ENCODE measurements around the gene PHB1. TPM values are rescaled to one million over a fixed set of nuclear protein-coding genes. Genes with fewer than 3 reads are reported as not detected.
"Not testable (repeated sequence)": the region's sequence is repeated elsewhere in the genome, so short reads cannot be mapped to it uniquely, and the experiment has no call there.

The PHB1 gene
- total RNA-seq, 1 donor from 2014 or later, result 157 TPM

DNA sequence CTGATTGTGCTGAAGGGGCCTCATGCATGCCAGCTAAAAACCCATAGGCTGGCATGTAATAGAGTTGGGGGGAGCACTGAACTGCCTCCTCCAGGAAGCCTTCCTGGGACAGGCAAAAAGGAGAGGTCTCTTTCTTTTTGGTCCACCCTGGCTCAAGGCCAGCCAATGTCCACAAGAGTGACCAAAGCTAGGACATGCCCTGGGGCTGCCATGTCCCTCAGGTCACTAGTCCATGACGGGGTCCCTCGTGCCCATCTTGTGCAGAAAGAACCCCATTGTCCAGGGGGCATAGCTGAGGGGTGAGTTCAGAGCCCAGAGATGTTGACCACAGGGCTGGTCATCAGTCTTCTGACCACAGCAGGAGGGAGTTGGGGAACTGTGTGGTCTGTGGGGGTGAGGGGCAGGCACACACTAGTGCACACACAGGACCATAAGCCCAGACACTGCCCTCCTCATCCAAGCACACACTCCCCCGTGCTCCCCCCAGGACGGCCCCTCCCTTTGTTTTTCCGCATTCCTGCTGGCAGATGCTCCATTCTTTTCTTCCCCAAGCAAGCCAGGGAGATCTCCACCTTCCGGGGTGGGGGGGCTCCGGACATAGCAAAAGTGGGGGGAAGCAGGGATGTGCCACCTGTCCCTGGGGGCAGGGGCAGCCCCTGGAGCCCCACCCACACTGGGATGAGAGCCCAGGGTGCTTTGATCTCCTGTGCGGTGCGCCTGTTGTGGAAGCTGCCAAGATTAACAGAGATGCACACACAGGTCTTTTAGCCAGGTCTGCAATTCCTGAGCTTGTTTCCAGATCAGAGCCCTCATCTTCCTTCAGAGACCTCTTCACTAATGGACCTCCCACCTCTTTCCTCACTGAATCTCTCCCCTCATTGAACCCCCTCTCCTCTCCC lies 25.2 kb upstream of the PHB1 start:
- no peak for DNase-seq (ENCODE audit: low read depth in 2 of 2)

DNA sequence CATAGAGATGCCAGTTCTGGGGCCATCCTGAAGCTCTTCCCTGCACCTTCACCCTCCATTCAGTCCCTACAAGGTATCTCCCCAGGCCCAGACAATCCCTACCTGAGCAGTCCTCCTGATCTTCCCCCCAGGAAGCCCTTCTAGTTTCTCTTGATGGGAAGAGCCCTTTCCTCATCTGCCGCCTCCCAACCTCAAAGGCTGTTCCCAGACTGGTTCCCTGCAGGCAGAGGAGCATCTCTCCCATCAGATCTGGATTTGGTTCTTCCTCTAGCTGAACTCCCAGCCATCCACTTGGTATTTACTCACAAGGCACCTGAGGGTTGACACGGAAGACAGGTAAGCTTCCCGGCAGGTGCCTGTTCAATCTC lies 24.6 kb upstream of the PHB1 start:
- no peak for DNase-seq (ENCODE audit: low read depth in 2 of 2)

DNA sequence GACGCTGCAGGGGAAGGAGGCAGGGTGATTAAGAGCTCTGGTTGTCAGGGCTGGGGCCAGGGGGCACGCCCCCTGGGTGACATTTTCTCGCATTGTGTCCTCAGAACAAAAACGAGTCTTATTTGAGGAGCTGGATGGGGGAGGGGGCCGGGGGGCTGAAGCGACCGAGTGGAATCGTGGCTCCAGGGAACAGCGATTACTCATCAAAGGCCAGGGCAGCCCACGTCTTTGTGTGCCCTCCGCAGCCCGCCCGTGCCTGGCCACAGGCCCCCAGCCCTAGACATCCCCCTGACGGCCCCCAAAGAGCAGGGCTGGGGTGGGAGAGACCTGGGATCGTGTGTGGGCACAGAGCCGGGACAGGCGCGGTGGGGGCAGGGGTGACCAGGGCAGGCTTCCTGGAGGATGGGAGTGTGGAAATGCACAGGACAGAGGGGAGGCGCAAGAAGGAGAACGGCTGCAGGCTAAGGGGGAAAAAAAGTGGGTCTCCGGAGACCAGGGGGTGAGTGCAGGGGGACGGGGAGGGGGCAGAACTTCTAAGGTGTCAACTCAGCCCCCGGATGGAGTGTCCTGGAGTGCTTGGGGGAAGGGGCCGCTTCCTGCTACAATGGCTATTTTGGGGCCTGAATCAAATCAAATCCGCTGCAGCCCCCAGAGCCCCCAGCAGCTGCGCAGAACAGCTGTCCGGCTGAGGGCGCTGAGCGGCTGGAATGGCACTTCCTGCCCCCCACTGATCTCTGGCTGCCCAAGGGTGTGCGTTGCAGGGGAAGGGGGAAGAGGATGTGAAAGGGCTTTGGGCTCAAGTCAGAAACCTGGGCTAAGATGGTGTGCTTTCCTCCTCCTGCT lies 24.0 kb upstream of the PHB1 start:
- no peak for DNase-seq (ENCODE audit: low read depth in 2 of 2)

DNA sequence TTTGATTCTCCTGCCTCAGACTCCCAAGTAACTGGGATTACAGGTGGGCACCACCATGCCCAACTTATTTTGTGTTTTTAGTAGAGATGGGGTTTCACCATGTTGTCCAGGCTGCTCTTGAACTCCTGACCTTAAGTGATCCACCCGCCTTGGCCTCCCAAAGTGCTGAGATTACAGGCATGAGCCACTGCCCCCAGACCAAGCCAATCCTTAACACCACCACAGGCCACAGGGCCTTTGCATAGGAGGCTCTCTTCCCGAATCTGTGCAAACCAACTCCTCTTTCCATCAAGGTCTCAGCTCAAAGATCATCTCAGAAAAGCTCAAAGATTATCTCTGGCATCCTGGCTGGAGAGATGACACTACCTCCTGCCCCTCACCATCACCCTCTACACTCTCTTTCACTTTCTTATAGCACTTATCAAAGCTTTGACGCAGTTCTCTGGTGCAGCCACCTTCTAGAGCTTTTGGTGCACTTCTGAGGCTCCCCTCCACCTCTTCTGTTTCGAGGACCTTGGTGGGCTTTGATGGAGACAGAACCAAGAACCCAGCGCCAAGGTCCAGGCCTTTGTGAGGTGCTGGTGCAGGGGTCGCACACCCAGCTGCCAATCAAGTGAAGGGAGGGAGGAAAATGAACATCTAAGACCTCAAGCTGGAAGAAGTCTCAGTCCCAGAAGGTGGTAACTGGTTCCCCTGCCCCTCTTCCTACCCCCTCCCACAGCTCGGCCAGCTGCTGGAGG lies 23.2 kb upstream of the PHB1 start:
- no peak for DNase-seq (ENCODE audit: low read depth in 2 of 2)

DNA sequence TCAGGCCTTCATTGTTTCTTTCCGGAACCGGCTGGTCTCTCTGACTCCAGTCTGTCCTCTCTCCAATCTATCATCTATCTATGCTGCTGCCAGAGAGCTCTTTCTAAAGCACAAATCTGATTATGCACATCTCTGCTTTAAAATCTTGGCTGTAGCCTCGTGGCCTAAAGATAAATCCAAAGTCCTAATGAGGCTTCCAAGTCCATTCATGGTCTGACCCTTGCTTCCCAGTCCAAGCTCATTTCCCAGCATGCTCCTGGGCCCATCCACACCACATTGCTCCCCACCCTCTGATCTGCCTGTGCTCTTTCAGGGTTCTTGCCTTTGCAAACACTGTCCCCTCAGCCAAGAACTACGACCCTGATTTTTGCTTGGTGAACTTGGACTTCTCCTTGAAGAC lies 21.5 kb upstream of the PHB1 start:
- no peak for DNase-seq (ENCODE audit: low read depth in 2 of 2)

DNA sequence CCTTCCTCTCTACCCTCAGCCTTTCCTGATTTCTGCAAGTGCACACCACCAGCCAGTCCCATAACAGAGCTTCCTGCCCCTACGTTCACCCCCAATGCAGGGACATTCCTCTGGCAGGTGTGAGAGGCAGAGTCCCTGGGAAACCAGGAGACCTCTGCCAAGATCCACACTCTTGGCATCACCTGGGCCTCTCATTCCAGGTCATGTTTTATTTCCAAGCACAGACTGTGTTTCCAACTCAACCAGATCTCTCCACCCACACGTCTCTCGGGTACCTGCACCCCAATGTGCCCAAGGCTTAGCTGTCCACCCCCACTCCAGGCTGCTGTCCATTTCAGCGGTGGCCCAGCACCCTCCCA lies 21.0 kb upstream of the PHB1 start:
- DNase-seq (ENCODE audit: low read depth in 2 of 2), result no peak

DNA sequence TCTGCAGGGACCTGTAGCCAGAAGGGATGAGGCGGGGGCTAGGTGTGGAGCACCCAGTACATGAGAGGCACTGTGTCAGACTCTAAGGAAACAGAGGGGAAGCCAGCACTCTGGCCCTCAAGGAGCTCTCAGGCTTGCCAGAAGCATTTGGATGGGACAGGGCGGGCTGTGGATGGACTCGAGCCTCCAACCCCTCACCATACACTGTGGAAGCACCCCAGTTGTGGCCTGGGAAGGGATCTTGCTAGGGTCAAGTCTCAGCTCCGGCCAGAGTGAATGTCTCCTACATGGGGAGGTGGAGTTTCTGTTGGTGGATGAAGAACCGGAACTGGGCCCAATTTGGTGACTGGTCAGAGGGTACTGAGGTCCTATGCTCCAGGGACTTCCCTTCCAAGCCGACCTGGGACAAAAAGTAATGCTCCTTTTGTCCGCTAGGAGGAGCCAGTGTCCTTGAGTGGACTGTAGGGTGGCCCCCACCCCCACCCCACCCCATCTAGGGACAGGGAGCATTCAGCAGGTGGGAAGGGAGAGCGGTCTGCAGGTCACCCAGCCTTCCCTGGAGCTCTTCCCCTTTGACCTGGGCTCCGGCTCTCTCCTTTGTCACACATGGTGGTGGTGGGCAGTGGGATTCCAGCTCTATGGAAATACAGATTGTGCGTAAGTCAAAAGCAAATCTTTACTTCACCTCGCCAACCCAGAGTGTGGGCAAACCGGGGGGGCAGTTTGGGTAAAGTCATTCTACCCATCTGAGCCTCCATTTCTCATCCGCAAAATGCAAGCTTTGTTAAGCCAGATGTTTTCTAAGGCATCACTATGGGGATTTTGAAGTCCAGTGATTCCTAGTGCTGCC lies 20.4 kb upstream of the PHB1 start:
- DNase-seq (ENCODE audit: low read depth in 2 of 2), result peak; percentile 14 to 53

DNA sequence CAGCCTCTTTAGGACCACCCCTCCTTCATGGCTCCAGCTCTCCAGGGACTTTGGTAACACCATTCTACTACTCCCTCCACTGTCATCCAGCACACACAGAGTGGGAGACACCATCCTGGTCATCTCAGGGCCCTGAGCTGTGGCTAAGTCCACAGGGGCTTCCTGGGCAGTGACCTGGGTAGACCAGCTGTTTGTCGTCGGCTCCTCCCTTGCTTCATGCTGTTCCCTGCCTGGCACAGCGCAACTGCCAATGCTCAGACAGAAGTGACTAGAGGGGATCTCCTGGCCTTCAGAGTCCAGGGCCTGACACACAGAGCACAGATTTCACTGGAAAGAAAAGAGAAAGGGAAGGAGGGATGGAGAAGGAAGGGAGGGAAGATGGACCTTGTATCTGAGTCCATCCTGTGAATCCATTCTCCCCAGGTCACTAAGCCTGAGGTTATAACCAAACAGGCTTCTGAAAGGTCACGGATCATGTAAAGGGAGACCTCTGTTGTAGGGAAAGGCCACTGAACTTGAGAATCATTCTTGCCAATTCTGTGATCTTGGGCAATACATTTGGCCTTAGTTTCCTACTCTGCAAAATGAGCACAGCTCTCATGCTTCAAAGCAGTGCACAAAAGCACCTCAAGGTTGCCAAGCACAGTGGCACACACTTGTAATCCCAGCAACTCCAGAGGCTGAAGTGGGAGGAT lies 18.5 kb upstream of the PHB1 start:
- DNase-seq (ENCODE audit: low read depth in 2 of 2), result no peak

DNA sequence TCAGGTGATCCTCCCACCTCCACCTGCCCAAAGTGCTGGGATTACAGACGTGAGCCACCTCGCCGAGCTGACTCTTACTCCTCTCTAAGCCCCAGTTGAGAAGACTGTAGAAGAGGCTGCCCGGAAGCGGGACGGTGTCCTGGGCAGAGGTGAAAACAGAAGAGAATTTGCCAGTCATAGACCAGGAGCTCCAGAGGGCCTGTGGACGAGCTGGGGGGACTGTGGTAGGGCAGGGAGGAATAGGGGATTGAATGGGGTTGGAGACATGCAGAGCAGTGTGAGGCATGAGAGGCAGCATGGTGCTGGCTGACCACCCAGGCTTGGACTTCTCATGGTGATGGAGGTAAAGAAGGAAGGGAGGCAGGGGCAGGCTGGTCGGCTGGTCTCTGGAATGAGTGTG lies 17.1 kb upstream of the PHB1 start:
- DNase-seq (ENCODE audit: low read depth in 2 of 2), result no peak

DNA sequence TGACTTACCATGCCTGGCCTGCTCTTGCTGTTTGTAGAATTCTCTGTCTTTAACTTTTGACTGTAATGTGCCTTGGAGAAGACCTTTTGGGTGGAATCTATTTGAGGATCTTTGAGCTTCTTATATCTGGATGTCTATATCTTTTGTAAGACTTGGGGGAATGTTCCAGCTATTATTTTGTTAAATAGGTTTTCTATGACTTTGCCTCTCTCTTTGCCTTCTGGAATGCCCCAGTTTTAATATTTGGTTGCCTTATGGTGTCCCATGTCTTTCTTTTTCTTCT lies 10.3 kb upstream of the PHB1 start:
- no peak for DNase-seq (ENCODE audit: low read depth in 2 of 2)

DNA sequence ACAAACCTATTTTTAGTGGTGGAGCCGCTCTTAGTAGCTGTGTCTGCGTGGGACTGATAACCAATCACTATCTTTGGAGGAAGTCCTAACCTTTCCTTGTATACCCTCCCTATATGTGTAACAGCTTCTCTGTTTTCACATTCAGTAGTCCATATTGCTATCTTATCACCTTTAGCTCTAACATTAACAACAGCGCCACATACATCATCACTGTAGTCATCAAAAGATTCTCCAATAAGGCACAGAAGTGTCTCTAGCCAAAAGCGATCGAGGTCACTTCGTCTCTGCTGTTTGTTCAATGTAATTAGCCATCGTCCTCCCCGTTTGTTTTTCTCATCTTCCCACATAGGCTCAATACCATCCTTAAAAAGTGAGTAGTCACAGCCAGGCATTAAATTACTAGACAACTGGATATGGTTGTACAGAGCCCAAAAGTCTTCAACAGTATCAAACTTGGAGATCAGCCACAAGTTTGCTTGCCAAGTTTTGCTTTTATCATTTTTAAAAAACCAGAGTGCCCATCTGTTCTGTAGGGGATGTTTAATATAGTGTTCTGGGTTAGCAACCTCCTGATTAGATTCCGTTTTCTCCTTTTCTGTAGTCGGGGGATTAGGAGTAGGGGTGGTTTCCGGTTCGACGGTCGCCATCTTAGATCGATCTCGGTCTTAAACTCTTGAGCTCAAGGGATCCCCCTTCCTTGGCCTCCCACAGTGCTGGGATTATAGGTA lies 9.8 kb upstream of the PHB1 start:
- DNase-seq (ENCODE audit: low read depth in 2 of 2), result not testable (repeated sequence)

DNA sequence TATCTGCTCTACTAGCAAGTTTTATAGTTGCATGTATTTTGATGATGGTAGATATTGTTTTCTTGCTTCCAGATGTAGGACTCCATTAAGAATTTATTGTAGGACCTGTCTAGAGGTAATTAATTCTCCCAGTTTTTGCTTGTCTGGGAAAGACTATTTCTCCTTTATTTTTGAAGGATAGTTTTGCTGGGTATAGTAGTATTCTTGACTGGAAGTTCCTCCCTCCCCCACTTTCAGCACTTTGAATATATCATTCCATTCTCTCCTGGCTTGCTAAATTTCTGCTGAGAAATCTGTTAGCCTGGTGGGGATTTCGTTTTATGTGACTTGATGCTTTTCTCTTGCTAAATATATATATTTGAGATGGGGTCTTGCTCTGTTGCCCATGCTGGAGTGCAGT lies 8.0 kb upstream of the PHB1 start:
- no peak for DNase-seq (ENCODE audit: low read depth in 2 of 2)

DNA sequence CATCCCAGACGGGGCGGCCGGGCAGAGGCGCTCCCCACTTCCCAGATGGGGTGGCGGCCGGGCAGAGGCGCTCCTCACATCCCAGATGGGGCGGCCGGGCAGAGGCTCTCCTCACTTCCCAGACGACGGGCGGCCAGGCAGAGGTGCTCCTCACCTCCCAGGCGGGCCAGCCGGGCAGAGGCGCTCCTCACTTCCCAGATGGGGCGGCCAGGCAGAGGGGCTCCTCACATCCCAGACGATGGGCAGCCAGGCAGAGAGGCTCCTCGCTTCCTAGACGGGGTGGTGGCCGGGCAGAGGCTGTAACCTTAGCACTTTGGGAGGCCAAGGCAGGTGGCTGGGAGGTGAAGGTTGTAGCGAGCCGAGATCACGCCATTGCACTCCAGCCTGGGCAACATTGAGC lies 5.1 kb upstream of the PHB1 start:
- DNase-seq (ENCODE audit: low read depth in 2 of 2), result not testable (repeated sequence)

DNA sequence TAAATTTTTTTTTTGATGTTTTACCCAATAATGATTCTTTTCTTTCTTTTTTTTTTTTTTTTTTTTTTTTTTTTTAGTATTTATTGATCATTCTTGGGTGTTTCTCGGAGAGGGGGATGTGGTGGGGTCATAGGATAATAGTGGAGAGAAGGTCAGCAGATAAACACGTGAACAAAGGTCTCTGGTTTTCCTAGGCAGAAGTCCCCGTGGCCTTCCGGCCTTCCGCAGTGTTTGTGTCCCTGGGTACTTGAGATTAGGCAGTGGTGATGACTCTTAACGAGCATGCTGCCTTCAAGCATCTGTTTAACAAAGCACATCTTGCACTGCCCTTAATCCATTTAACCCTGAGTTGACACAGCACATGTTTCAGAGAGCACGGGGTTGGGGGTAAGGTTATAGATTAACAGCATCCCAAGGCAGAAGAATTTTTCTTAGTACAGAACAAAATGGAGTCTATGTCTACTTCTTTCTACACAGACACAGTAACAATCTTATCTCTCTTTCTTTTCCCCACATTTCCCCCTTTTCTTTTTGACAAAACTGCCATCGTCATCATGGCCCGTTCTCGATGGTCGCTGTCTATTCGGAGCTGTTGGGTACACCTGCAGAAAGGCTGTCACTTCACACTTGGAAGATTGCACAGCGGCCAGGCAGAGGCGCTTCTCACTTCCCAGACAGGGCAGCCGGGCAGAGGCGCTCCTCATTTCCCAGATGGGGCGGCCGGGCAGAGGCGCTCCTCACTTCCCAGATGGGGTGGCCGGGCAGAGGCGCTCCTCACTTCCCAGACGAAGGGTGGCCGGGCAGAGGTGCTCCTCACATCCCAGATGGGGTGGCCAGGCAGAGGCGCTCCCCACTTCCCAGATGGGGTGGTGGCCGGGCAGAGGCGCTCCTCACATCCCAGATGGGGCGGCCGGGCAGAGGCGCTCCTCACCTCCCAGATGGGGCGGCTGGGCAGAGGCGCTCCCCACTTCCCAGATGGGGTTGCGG lies 4.4 kb upstream of the PHB1 start:
- not testable (repeated sequence) for DNase-seq (ENCODE audit: low read depth in 2 of 2)

DNA sequence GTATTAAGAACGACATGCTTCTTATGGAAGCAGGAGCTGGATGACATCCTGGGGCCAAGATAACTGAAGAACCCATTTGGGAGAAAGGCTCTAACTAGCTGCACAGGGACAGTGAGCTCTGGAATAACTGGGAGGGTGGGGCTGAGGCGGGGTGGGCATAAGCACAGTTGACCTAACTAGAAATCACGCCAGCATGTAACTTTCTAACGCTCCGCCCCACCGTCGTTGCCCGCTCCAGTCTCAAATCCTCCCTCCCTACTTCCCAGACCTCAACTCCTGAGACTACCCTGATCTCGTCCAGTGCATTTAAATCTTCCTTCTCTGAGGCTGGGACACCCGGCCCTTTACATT lies 436 bp downstream of the PHB1 start:
- DNase-seq (ENCODE audit: low read depth in 2 of 2), result peak in 1 of 2 donors; percentile 36

DNA sequence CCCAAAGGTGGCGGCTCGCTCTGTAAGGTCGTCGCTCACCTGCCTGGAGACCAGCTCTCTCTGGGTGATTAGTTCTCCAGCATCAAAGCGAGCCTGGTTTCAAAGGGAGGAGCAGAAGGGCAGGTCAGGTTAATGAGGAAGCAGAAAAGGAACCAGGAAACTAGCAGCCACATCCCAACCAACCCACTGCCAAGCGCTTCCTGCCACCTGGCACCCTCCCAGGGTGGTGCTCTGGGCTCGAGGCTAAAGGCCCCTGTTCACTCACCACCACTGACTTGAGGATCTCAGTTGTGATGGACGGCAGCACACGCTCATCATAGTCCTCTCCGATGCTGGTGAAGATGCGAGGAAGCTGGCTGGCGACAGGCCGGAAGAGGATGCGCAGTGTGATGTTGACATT lies 5.6 kb downstream of the PHB1 start:
- no peak for DNase-seq (ENCODE audit: low read depth in 2 of 2)

DNA sequence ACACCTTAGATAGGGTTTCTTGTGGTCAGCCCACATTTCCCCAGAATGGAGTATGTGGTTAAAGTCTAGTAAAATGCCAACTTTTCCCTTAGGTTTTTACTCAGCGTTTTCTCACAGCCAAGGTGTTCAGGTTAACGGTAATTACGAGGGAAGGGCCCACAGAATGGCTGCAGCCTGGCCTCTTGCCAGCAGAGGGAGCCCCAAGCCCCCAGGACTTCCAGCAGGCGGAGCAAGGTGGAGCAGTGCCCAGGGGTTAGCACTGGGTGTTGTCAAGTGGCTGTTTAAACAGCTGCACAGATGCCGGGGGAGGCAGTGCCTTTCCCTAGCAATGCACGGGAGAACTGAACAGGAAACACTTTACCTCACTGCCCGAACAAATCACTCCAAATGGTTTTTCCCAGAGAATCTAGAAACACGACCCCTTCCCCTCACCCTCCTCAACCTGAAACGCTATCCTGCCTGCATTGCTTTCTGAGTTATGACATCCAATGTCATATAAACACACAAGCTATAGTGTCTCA lies 6.6 kb downstream of the PHB1 start:
- peak; percentile 25 to 68 for DNase-seq (ENCODE audit: low read depth in 2 of 2)

DNA sequence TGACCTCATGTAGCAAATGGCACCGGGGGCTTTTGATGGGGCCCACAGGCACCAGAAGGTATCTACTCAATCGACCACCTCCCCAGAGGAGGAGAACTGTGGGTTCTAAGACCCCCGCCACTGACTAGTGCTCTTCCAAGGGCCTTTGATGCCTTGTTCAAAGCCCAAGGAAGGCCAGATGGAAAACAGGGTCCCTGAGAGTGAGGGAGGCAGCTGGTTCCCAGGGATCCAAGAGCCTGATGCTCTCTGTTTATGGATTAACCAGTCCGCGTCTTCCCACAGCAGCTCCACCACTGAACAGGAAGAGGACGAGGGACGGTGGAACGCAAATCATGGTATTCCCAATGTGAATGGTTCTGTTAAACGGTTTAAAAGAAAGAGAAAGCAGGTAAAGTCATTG lies 7.6 kb downstream of the PHB1 start:
- DNase-seq (ENCODE audit: low read depth in 2 of 2), result no peak
